Measurements from ENCODE around the gene NPAT. TPM values are rescaled to one million over a fixed set of nuclear protein-coding genes. Genes with fewer than 3 reads are reported as not detected.
A peak's percentile ranks its signal among the peaks of the same experiment; 100 is the strongest.

Gene NPAT
- total and polyA plus RNA-seq, 9 of the 15 experiments (the other 6 are each of a cell fraction or from before 2014, with no cell fraction given), result 8.8 to 30.0 (median 22.1) TPM

- TF ChIP-seq ZBTB26 (CRISPR knock-in tag; IDR thresholded peaks at IDR 0.05) (no peak), THRB (CRISPR knock-in tag; conservative IDR thresholded peaks at IDR 0.05) (no peak; the same call in 1 of the 2 replicates), BRF1 (IDR thresholded peaks at IDR 0.05; ENCODE audit: borderline replicate concordance, extremely low read depth, insufficient read length) (no peak), GABPB1 (CRISPR knock-in tag; IDR thresholded peaks at IDR 0.05) (no peak), POLR3A (IDR thresholded peaks at IDR 0.05; ENCODE audit: borderline replicate concordance, extremely low read depth, insufficient read depth, insufficient read length) (no peak), RNF2 (IDR thresholded peaks at IDR 0.05) (peak; percentile 39; the same call in 1 of the 2 replicates), FOXA1 (IDR thresholded peaks at IDR 0.05; ENCODE audit: borderline replicate concordance) (no peak), ARID4B (CRISPR knock-in tag; IDR thresholded peaks at IDR 0.05) (no peak), MAFG (tag; conservative IDR thresholded peaks at IDR 0.05) (no peak), THAP7 (CRISPR knock-in tag; IDR thresholded peaks at IDR 0.05) (no peak), TFAP4 (CRISPR knock-in tag; IDR thresholded peaks at IDR 0.05; ENCODE audit: borderline replicate concordance) (no peak; the same call in 1 of the 2 replicates), DLX4 (CRISPR knock-in tag; IDR thresholded peaks at IDR 0.05) (no peak), CBFA2T3 (IDR thresholded peaks at IDR 0.05) (peak; percentile 96), ZNF277 (CRISPR knock-in tag; IDR thresholded peaks at IDR 0.05; ENCODE audit: borderline replicate concordance) (no peak), KLF1 (tag; IDR thresholded peaks at IDR 0.05) (no peak), POLR2AphosphoS5 (IDR thresholded peaks at IDR 0.05; ENCODE audit: control insufficient read depth, insufficient read depth, low read depth, low read length) (peak; percentile 89)
These were observed 1.1 kb upstream of the NPAT start (continued) for GRCh38 chr11:108223348-108224149.

Measured in K562 (cell line).